Liver (tissue), 3 donors: ENCODE data around the gene PNPLA2.

Experiments used
- ATF3 ChIP-seq: IDR thresholded peaks from 2 replicates; pipeline ENCODE4 v1.6.1; 2016; ENCODE audit warnings: antibody characterized with exemption
- CTCF ChIP-seq: fragments of 150-350 bp; IDR thresholded peaks from 2 replicates; pipeline ENCODE4 v1.5.1; 2017; ENCODE audit warnings: improper control_type of control experiment, low read depth, low read length; ENCODE audit not compliant: missing input control
- EGR1 ChIP-seq, 2 donors: IDR thresholded peaks; 2 replicates each; pipeline ENCODE4 v1.6.1; 2016 to 2018; ENCODE audit warnings: antibody characterized with exemption in 2 of 2, low read depth in 2 of 2
- GABPA ChIP-seq, 2 donors: IDR thresholded peaks in 1 of 2; conservative IDR thresholded peaks in 1 of 2; 2 replicates each; pipeline ENCODE4 v1.6.1; 2016; ENCODE audit warnings: antibody characterized with exemption in 2 of 2, mild to moderate bottlenecking in 1 of 2, moderate library complexity in 1 of 2
- HNF4G ChIP-seq: IDR thresholded peaks from 2 replicates; pipeline ENCODE4 v1.6.1; 2016; ENCODE audit warnings: antibody characterized with exemption
- MAX ChIP-seq: IDR thresholded peaks from 2 replicates; pipeline ENCODE4 v1.6.1; 2016; ENCODE audit warnings: antibody characterized with exemption
- NR2F2 ChIP-seq: IDR thresholded peaks from 2 replicates; pipeline ENCODE4 v1.6.1; 2016; ENCODE audit warnings: antibody characterized with exemption
- RAD21 ChIP-seq, 2 donors: IDR thresholded peaks; 2 replicates each; pipeline ENCODE4 v1.6.1; 2016; ENCODE audit warnings: antibody characterized with exemption in 2 of 2, mild to moderate bottlenecking in 2 of 2
- REST ChIP-seq: IDR thresholded peaks from 2 replicates; pipeline ENCODE4 v1.6.1; 2016; ENCODE audit warnings: antibody characterized with exemption, mild to moderate bottlenecking
- RXRA ChIP-seq, 2 donors: IDR thresholded peaks; 2 replicates each; pipeline ENCODE4 v1.6.1; 2017 to 2018; ENCODE audit warnings: antibody characterized with exemption in 2 of 2, mild to moderate bottlenecking in 1 of 2
- SP1 ChIP-seq: IDR thresholded peaks from 2 replicates; pipeline ENCODE4 v1.6.1; 2018; ENCODE audit warnings: antibody characterized with exemption, mild to moderate bottlenecking
- TAF1 ChIP-seq: conservative IDR thresholded peaks from 2 replicates; pipeline ENCODE4 v1.6.1; 2016; ENCODE audit warnings: antibody characterized with exemption, mild to moderate bottlenecking
- YY1 ChIP-seq: IDR thresholded peaks from 2 replicates; pipeline ENCODE4 v1.6.1; 2016; ENCODE audit warnings: antibody characterized with exemption, mild to moderate bottlenecking
- ZBTB33 ChIP-seq: IDR thresholded peaks from 2 replicates; pipeline ENCODE4 v1.6.1; 2016; ENCODE audit warnings: antibody characterized with exemption
- donor health status: healthy.
- donor health status: healthy.

- no peak for TF ChIP-seq CTCF
- TF ChIP-seq TAF1: no peak
- no peak for TF ChIP-seq SP1
- no peak for TF ChIP-seq RXRA (IDR thresholded peaks at IDR 0.05)
- no peak for TF ChIP-seq NR2F2
- no peak for TF ChIP-seq RAD21 (IDR thresholded peaks at IDR 0.05)
- no peak for TF ChIP-seq REST
- no peak for TF ChIP-seq YY1
- no peak for TF ChIP-seq ATF3
- no peak for TF ChIP-seq ZBTB33
- no peak for TF ChIP-seq HNF4G
- TF ChIP-seq EGR1 (IDR thresholded peaks at IDR 0.05; ENCODE audit: low read depth in 2 of 2): no peak
- TF ChIP-seq GABPA (IDR thresholded peaks at IDR 0.05 in 1 of 2, conservative IDR thresholded peaks at IDR 0.05 in 1 of 2): no peak
- no peak for TF ChIP-seq MAX
Measured at GRCh38 chr11:803467-803742, 15.3 kb upstream of the PNPLA2 start.
